Measurements from ENCODE around the gene RASSF7.

RASSF7 gene

GRCh38 chr11:611001-611996 is 50.5 kb downstream of the RASSF7 start:
- DNase-seq: no peak

GRCh38 chr11:612201-612960 is 51.6 kb downstream of the RASSF7 start:
- peak; percentile 20 for DNase-seq

- no peak for DNase-seq
Observed at GRCh38 chr11:612961-613300, 52.2 kb downstream of the RASSF7 start.

- peak; percentile 87 for DNase-seq
Observed at GRCh38 chr11:613369-613968, 52.7 kb downstream of the RASSF7 start.

All from CD4-positive, alpha-beta T cell treated with Interleukin-15 for 1 hour (primary cell).